Measurements from ENCODE around the gene NCKAP1. TPM values are rescaled to one million over a fixed set of nuclear protein-coding genes. Genes with fewer than 3 reads are reported as not detected.
"Not testable (repeated sequence)": the region's sequence is repeated elsewhere in the genome, so short reads cannot be mapped to it uniquely, and the experiment has no call there.

NCKAP1 gene
- total RNA-seq, 4 donors from 2014 or later = 114 to 144 (median 124) TPM

DNA sequence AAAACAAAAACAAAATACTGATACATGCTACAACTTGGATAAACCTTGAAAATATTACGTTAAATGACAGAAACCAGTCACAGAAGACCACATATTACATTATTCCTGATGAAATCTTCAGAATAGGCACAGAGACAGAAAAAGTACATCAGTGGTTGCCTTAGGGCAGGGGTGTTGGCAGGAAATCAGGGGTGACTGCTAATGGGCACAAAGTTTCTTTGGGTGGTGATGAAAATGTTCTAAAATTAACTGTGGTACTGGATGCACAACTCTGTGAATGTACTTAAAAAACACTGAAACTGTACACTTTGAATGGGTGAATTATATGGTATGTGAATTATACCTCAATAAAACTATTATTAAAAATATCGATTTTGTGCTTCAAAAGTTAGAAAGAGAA lies 16.6 kb downstream of the NCKAP1 start:
- TF ChIP-seq, protein P1, sequence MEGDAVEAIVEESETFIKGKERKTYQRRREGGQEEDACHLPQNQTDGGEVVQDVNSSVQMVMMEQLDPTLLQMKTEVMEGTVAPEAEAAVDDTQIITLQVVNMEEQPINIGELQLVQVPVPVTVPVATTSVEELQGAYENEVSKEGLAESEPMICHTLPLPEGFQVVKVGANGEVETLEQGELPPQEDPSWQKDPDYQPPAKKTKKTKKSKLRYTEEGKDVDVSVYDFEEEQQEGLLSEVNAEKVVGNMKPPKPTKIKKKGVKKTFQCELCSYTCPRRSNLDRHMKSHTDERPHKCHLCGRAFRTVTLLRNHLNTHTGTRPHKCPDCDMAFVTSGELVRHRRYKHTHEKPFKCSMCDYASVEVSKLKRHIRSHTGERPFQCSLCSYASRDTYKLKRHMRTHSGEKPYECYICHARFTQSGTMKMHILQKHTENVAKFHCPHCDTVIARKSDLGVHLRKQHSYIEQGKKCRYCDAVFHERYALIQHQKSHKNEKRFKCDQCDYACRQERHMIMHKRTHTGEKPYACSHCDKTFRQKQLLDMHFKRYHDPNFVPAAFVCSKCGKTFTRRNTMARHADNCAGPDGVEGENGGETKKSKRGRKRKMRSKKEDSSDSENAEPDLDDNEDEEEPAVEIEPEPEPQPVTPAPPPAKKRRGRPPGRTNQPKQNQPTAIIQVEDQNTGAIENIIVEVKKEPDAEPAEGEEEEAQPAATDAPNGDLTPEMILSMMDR (IDR thresholded peaks at IDR 0.05) = no peak
- ATAC-seq (ENCODE audit: low FRiP score) (no peak), DNase-seq (ENCODE audit: low spot score) (no peak)

DNA sequence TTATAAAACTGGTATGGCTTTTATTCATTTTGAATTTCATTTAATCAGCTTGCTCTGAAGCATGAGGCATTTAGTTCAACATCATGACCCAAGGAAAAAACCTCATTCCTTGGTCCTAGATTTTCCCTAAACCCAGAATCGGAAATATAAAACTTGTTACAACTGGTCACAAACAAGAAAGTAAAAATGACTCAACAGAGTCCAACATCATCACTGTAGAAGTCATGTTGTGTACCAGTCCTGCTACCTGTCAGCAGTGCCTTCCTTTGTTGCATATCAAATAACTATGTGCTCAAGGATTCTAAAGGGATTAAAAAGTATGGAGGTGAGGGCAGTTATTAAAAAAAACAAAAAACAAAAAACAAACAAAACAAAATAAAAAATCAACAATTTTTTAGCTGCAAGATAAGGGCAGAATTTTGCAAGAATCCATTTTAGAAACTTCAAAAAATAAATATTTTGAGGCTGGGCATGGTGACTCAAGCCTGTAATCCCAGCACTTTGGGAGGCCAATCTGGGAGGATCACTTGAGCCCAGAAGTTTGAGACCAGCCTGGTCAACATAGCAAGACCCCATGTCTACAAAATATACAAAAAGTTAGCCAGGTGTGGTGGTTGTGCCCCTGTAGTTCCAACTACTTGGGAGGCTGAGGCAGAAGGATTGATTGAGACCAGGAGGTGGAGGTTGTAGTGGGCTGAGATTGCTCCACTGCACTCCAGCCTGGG lies 18.4 kb downstream of the NCKAP1 start:
- TF ChIP-seq, protein P1 (IDR thresholded peaks at IDR 0.05) = no peak
- DNase-seq (ENCODE audit: low spot score) = no peak
- ATAC-seq (ENCODE audit: low FRiP score) = no peak

DNA sequence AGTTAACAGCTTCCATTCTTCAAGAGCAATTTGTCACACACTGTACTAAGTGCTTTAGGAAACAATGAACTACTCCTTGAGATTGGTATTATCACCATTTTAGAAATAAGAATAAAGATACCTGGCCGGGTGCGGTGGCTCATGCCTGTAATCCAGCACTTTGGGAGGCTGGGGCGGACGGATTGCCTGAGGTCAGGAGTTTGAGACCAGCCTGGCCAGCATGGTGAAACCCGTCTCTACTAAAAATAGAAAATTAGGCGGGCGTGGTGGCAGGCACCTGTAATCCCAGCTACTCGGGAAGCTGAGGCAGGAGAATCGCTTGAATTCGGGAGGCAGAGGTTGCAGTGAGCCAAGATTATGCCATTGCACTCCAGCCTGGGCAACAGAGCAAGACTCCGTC lies 20.4 kb downstream of the NCKAP1 start:
- DNase-seq (ENCODE audit: low spot score); ATAC-seq (ENCODE audit: low FRiP score): not testable (repeated sequence)

DNA sequence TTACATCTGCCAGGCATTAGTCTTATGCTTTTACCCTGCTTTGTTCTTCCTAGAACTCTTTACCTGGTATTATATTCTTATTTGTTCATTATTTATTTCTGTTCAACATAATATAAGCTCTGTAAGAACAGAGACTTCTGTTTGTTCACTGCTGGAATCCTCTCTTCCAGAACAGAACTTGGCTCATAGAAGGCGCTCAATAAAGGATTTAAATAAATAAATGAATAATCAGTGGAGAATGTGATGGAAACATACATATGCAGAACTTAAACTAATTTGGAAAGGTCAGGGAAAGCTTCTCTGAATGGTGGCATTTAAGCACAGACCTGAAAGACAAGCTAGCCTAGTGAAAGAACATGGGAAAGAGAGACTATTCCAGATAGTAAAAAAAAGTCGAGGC lies 24.3 kb downstream of the NCKAP1 start:
- TF ChIP-seq, protein P1 (IDR thresholded peaks at IDR 0.05) = no peak
- DNase-seq (ENCODE audit: low spot score) (no peak), ATAC-seq (ENCODE audit: low FRiP score) (no peak)

DNA sequence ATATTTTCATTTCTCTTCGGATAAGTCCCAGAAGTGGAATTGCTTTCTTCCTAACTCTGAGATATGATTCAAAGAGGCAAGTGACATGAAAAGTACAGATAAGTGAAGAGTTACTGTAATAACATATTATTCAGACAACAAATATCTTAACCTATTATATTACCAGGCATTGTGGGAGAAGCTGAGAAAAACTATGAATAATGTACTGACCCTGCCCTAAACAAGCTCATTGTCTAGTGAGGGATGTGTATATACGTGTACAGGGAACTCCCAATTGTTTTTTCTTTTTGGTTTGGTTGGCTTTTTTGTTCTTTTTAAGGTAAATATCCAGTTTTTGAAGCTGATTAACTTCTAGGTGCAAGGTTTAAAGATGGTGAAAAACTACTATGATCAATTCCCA lies 26.5 kb downstream of the NCKAP1 start:
- no peak for DNase-seq (ENCODE audit: low spot score)
- TF ChIP-seq, protein P1 (IDR thresholded peaks at IDR 0.05) = no peak
- no peak for ATAC-seq (ENCODE audit: low FRiP score)

DNA sequence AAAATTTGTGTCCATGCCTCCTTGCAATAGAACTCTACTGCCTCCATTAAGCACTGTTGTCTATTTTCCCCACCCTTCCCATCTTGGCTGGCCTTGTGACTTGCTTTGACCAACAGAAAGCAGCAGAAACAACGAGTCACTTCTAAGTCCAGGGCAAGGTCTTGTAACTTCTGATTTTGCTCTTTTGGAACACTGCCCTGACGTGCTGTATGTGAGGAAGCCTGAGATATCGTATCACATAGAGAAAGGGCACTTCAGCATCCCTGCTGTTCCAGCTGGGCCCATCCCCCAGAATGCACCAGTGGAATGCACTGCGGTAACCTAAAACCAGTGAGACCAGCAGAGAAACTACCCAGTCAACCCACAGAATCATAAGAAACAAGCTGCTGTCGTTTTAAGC lies 28.1 kb downstream of the NCKAP1 start:
- TF ChIP-seq, protein P1 (IDR thresholded peaks at IDR 0.05) = no peak
- no peak for ATAC-seq (ENCODE audit: low FRiP score)
- DNase-seq (ENCODE audit: low spot score) = no peak

DNA sequence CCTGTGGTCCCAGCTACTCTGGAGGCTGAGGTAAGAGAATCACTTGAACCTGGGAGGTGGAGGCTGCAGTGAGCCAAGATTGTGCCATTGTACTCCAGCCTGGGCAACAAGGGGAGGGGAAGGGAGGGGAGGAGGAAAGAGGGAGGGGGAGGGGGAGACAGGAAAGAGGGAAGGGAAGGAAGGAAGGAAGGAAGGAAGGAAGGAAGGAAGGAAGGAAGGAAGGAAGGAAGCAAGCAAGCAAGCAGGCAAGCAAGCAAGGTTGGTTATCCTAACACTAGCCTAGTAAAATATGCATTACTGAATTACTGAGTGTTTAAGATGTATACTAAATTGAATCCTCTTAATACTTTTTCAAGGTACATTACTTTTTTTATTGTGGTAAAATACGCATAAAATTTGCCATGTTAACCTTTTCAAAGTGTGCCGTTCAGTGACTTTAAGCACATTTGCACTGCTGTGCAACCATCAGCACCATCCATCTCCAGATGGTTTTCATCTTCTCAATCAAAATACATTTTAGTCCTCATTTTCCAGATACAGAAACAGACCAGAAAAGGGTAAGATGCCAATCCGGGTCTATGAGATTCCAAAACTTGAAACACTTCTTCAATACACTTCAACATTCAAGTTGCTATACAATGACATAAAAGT lies 28.9 kb downstream of the NCKAP1 start:
- DNase-seq (ENCODE audit: low spot score) (no peak), ATAC-seq (ENCODE audit: low FRiP score) (no peak)
- TF ChIP-seq, protein P1 (IDR thresholded peaks at IDR 0.05) = no peak

Data from omental fat pad (tissue), 4 donors.